Measurements from ENCODE around the gene FAM181B. TPM values are rescaled to one million over a fixed set of nuclear protein-coding genes. Genes with fewer than 3 reads are reported as not detected.
A peak's percentile ranks its signal among the peaks of the same experiment; 100 is the strongest.

Gene FAM181B
- total RNA-seq, 1 experiment from 2014 or later: 0.09 TPM

GRCh38 chr11:82711648-82712047 lies 22.0 kb downstream of the FAM181B start:
- no TSS peak for BruUV-seq (replicated peaks)
- DNase-seq: no peak
- Mint-ChIP-seq H3K9me3 (ENCODE audit: low read depth, unreplicated experiment) (no peaks in the 10 kb centered on the region), H3K4me1 (ENCODE audit: low read depth, unreplicated experiment) (no peaks in the 10 kb centered on the region), H3K27ac (ENCODE audit: unreplicated experiment) (no peak overlapping the region), H3K27me3 (ENCODE audit: unreplicated experiment) (peaks cover 25% of the 10 kb centered on the region), H3K4me3 (ENCODE audit: low read depth, unreplicated experiment) (no peak overlapping the region), H3K36me3 (ENCODE audit: insufficient read depth, unreplicated experiment) (no peaks in the 10 kb centered on the region)
- intact Hi-C loops (cut with micrococcal nuclease; ENCODE audit: unreplicated experiment): no loop called here
- TF ChIP-seq CTCF (IDR thresholded peaks at IDR 0.05; ENCODE audit: unreplicated experiment): no peak
- CTCF ChIA-PET: no interaction called here

GRCh38 chr11:82703796-82704195 lies 29.9 kb downstream of the FAM181B start:
- Mint-ChIP-seq H3K4me3 (ENCODE audit: low read depth, unreplicated experiment) (no peak overlapping the region), H3K9me3 (ENCODE audit: low read depth, unreplicated experiment) (no peaks in the 10 kb centered on the region), H3K27me3 (ENCODE audit: unreplicated experiment) (peaks cover 24% of the 10 kb centered on the region), H3K36me3 (ENCODE audit: insufficient read depth, unreplicated experiment) (no peaks in the 10 kb centered on the region), H3K4me1 (ENCODE audit: low read depth, unreplicated experiment) (no peaks in the 10 kb centered on the region), H3K27ac (ENCODE audit: unreplicated experiment) (no peak overlapping the region)
- BruUV-seq (replicated peaks): no TSS peak
- intact Hi-C loops (cut with micrococcal nuclease; ENCODE audit: unreplicated experiment): no loop called here
- no peak for TF ChIP-seq CTCF (IDR thresholded peaks at IDR 0.05; ENCODE audit: unreplicated experiment)
- CTCF ChIA-PET: no interaction called here
- DNase-seq: no peak

- H3K27ac Mint-ChIP-seq (ENCODE audit: unreplicated experiment): no peak overlapping the region
- CTCF ChIA-PET: no interaction called here
- no peak for DNase-seq
- no peaks in the 10 kb centered on the region for H3K9me3 Mint-ChIP-seq (ENCODE audit: low read depth, unreplicated experiment)
- intact Hi-C loops (cut with micrococcal nuclease; ENCODE audit: unreplicated experiment): no loop called here
- no TSS peak for BruUV-seq (replicated peaks)
- no peak overlapping the region for H3K4me3 Mint-ChIP-seq (ENCODE audit: low read depth, unreplicated experiment)
- no peaks in the 10 kb centered on the region for H3K36me3 Mint-ChIP-seq (ENCODE audit: insufficient read depth, unreplicated experiment)
- no peaks in the 10 kb centered on the region for H3K4me1 Mint-ChIP-seq (ENCODE audit: low read depth, unreplicated experiment)
- peaks cover 18% of the 10 kb centered on the region for H3K27me3 Mint-ChIP-seq (ENCODE audit: unreplicated experiment)
- TF ChIP-seq CTCF (IDR thresholded peaks at IDR 0.05; ENCODE audit: unreplicated experiment): no peak
Measured at GRCh38 chr11:82703226-82703625, 30.4 kb downstream of the FAM181B start.

- no peaks in the 10 kb centered on the region for H3K4me1 Mint-ChIP-seq (ENCODE audit: low read depth, unreplicated experiment)
- peak; percentile 25 for TF ChIP-seq CTCF (IDR thresholded peaks at IDR 0.05; ENCODE audit: unreplicated experiment)
- intact Hi-C loops (cut with micrococcal nuclease; ENCODE audit: unreplicated experiment): no loop called here
- no peak overlapping the region for H3K4me3 Mint-ChIP-seq (ENCODE audit: low read depth, unreplicated experiment)
- no peaks in the 10 kb centered on the region for H3K9me3 Mint-ChIP-seq (ENCODE audit: low read depth, unreplicated experiment)
- peaks cover 13% of the 10 kb centered on the region for H3K27me3 Mint-ChIP-seq (ENCODE audit: unreplicated experiment)
- BruUV-seq (replicated peaks): no TSS peak
- CTCF ChIA-PET: no interaction called here
- no peaks in the 10 kb centered on the region for H3K36me3 Mint-ChIP-seq (ENCODE audit: insufficient read depth, unreplicated experiment)
- peak; percentile 10 for DNase-seq
- H3K27ac Mint-ChIP-seq (ENCODE audit: unreplicated experiment): no peak overlapping the region
Measured at GRCh38 chr11:82701847-82702520, 31.7 kb downstream of the FAM181B start.
